ENCODE data around the gene FKBP4. TPM values are rescaled to one million over a fixed set of nuclear protein-coding genes. Genes with fewer than 3 reads are reported as not detected.

The FKBP4 gene
- total RNA-seq, 1 experiment from 2014 or later, result 226 TPM

GRCh38 chr12:2785017-2785416 is 9.8 kb upstream of the FKBP4 start:
- no TSS peak for BruUV-seq (replicated peaks)
- no peak overlapping the region for H3K27ac ChIP-seq
- no peaks in the 10 kb centered on the region for H3K79me2 ChIP-seq (ENCODE audit: low read depth)
- H3K27me3 ChIP-seq (ENCODE audit: insufficient read depth, low read depth), result peaks cover 86% of the 10 kb centered on the region
- H3K4me3 ChIP-seq, result no peak overlapping the region
- no peaks in the 10 kb centered on the region for H3K36me3 ChIP-seq (ENCODE audit: low read depth)
- ChIA-PET POLR2A (ENCODE audit: unreplicated experiment) (no interaction called here), CTCF (interaction anchor here (0.6 kb wide), 1 partner anchor 283 kb away, joined by 3 read pairs; no protein-coding TSS in a partner anchor)
- no peaks in the 10 kb centered on the region for H3K4me1 ChIP-seq (replicated peaks; ENCODE audit: insufficient read depth)
- no peak for DNase-seq
- intact Hi-C loops (cut with micrococcal nuclease; ENCODE audit: unreplicated experiment), result no loop called here
- no peak overlapping the region for H2AFZ ChIP-seq
- no peak for TF ChIP-seq EZH2 (IDR thresholded peaks at IDR 0.05; ENCODE audit: low read depth)
- no peak for TF ChIP-seq CTCF (conservative IDR thresholded peaks at IDR 0.05)
- no peaks in the 10 kb centered on the region for H3K9me2 ChIP-seq (ENCODE audit: insufficient read depth)
- H3K4me2 ChIP-seq, result no peak overlapping the region
- no peaks in the 10 kb centered on the region for H3K9me3 ChIP-seq (ENCODE audit: insufficient read depth, low read depth)
- H4K20me1 ChIP-seq (ENCODE audit: insufficient read depth), result 0 out of 2 replicates have a peak, but pooled peaks cover 6% of the 10 kb centered on the region
- no peaks in the 10 kb centered on the region for H3F3A ChIP-seq (ENCODE audit: insufficient read depth, low read depth)

GRCh38 chr12:2791089-2791488 is 3.7 kb upstream of the FKBP4 start:
- H3K4me1 ChIP-seq (replicated peaks; ENCODE audit: insufficient read depth), result no peaks in the 10 kb centered on the region
- TF ChIP-seq EZH2 (IDR thresholded peaks at IDR 0.05; ENCODE audit: low read depth) (no peak), CTCF (conservative IDR thresholded peaks at IDR 0.05) (no peak)
- H3K9me2 ChIP-seq (ENCODE audit: insufficient read depth), result no peaks in the 10 kb centered on the region
- peaks cover 7% of the 10 kb centered on the region; the same call in 1 of the 2 replicates for H3F3A ChIP-seq (ENCODE audit: insufficient read depth, low read depth)
- no peak overlapping the region for H3K4me3 ChIP-seq
- no peak overlapping the region for H3K27ac ChIP-seq
- peaks cover 34% of the 10 kb centered on the region for H3K27me3 ChIP-seq (ENCODE audit: insufficient read depth, low read depth)
- no peaks in the 10 kb centered on the region for H3K36me3 ChIP-seq (ENCODE audit: low read depth)
- no TSS peak for BruUV-seq (replicated peaks)
- POLR2A ChIA-PET (ENCODE audit: unreplicated experiment), result no interaction called here
- CTCF ChIA-PET, result no interaction called here
- no peaks in the 10 kb centered on the region for H3K9me3 ChIP-seq (ENCODE audit: insufficient read depth, low read depth)
- H3K79me2 ChIP-seq (ENCODE audit: low read depth), result peaks cover 4% of the 10 kb centered on the region
- intact Hi-C loops (cut with micrococcal nuclease; ENCODE audit: unreplicated experiment), result no loop called here
- H2AFZ ChIP-seq, result no peak overlapping the region
- no peak for DNase-seq
- H4K20me1 ChIP-seq (ENCODE audit: insufficient read depth), result peaks cover 3% of the 10 kb centered on the region; the same call in 1 of the 2 replicates
- no peak overlapping the region for H3K4me2 ChIP-seq

- Histone ChIP-seq H2AFZ (no peak overlapping the region), H3K79me2 (ENCODE audit: low read depth) (peaks cover 22% of the 10 kb centered on the region), H3K9me2 (ENCODE audit: insufficient read depth) (no peaks in the 10 kb centered on the region), H3K27me3 (ENCODE audit: insufficient read depth, low read depth) (peaks cover 23% of the 10 kb centered on the region), H3K4me3 (no peak overlapping the region), H3F3A (ENCODE audit: insufficient read depth, low read depth) (peaks cover 22% of the 10 kb centered on the region; the same call in 1 of the 2 replicates), H3K9me3 (ENCODE audit: insufficient read depth, low read depth) (no peaks in the 10 kb centered on the region), H3K4me1 (replicated peaks; ENCODE audit: insufficient read depth) (peaks cover 8% of the 10 kb centered on the region), H3K36me3 (ENCODE audit: low read depth) (peaks cover 10% of the 10 kb centered on the region), H3K27ac (no peak overlapping the region), H3K4me2 (no peak overlapping the region), H4K20me1 (ENCODE audit: insufficient read depth) (peaks cover 19% of the 10 kb centered on the region)
- BruUV-seq (replicated peaks), result no TSS peak
- ChIA-PET CTCF (no interaction called here), POLR2A (ENCODE audit: unreplicated experiment) (no interaction called here)
- DNase-seq, result no peak
- intact Hi-C loops (cut with micrococcal nuclease; ENCODE audit: unreplicated experiment), result no loop called here
- TF ChIP-seq EZH2 (IDR thresholded peaks at IDR 0.05; ENCODE audit: low read depth) (no peak), CTCF (conservative IDR thresholded peaks at IDR 0.05) (no peak)
Observed at GRCh38 chr12:2792671-2793500, 1.9 kb upstream of the FKBP4 start.

All from PC-9 (cell line).